GM19372 (cell line): Measurements from ENCODE around the gene AP1S1.
"Not testable (repeated sequence)": the region's sequence is repeated elsewhere in the genome, so short reads cannot be mapped to it uniquely, and the experiment has no call there.

Experiments used
- ATAC-seq: cut with Tn5 transposase; IDR thresholded peaks from one replicate; pipeline ENCODE4 v1.9.1; 2021; ENCODE audit warnings: mild to moderate bottlenecking, low read depth, moderate library complexity; ENCODE audit not compliant: unreplicated experiment

AP1S1 gene

GRCh38 chr7:101153969-101154692, at the start of gene AP1S1:
AP1S1 (plus strand) TSS chr7:101154476; CDS start chr7:101154515, 39 bp downstream.
- ATAC-seq: peak; percentile 76

GRCh38 chr7:101104799-101105198, 49.5 kb upstream of the AP1S1 start:
- ATAC-seq: no peak

- ATAC-seq: not testable (repeated sequence)
Measured at GRCh38 chr7:101105248-101105647, 49.0 kb upstream of the AP1S1 start.

- no peak for ATAC-seq
Measured at GRCh38 chr7:101106386-101106785, 47.9 kb upstream of the AP1S1 start.

- ATAC-seq: no peak
Measured at GRCh38 chr7:101108330-101108857, 45.9 kb upstream of the AP1S1 start.

GRCh38 chr7:101108961-101109360, 45.3 kb upstream of the AP1S1 start:
- ATAC-seq: no peak

- no peak for ATAC-seq
Measured at GRCh38 chr7:101109368-101109767, 44.9 kb upstream of the AP1S1 start.

GRCh38 chr7:101111261-101111660, 43.0 kb upstream of the AP1S1 start:
- no peak for ATAC-seq

- ATAC-seq: no peak
Measured at GRCh38 chr7:101112233-101112632, 42.0 kb upstream of the AP1S1 start.

- ATAC-seq: not testable (repeated sequence)
Measured at GRCh38 chr7:101113140-101113539, 41.1 kb upstream of the AP1S1 start.

GRCh38 chr7:101113836-101114235, 40.4 kb upstream of the AP1S1 start:
- ATAC-seq: no peak

- ATAC-seq: no peak
Measured at GRCh38 chr7:101114492-101114891, 39.8 kb upstream of the AP1S1 start.

- no peak for ATAC-seq
Measured at GRCh38 chr7:101115215-101115614, 39.1 kb upstream of the AP1S1 start.

- no peak for ATAC-seq
Measured at GRCh38 chr7:101116898-101117297, 37.4 kb upstream of the AP1S1 start.

GRCh38 chr7:101118856-101119255, 35.4 kb upstream of the AP1S1 start:
- ATAC-seq: no peak

GRCh38 chr7:101119876-101120275, 34.4 kb upstream of the AP1S1 start:
- ATAC-seq: no peak

GRCh38 chr7:101120315-101120714, 34.0 kb upstream of the AP1S1 start:
- no peak for ATAC-seq

- not testable (repeated sequence) for ATAC-seq
Measured at GRCh38 chr7:101121631-101121990, 32.7 kb upstream of the AP1S1 start.

GRCh38 chr7:101121991-101122932, 32.0 kb upstream of the AP1S1 start:
- no peak for ATAC-seq

- no peak for ATAC-seq
Measured at GRCh38 chr7:101122933-101123702, 31.2 kb upstream of the AP1S1 start.

- ATAC-seq: no peak
Measured at GRCh38 chr7:101123703-101124068, 30.6 kb upstream of the AP1S1 start.
